Measurements from ENCODE around the gene ZNF41.
"Not testable (repeated sequence)": the region's sequence is repeated elsewhere in the genome, so short reads cannot be mapped to it uniquely, and the experiment has no call there.

ZNF41 gene

GRCh38 chrX:47482512-47483305 is at the start of gene ZNF41:
Gene ZNF41 (minus strand): TSS chrX:47483222. CDS start chrX:47467481, 15,741 bp downstream.
- peak; percentile 79 for DNase-seq

- DNase-seq, result no peak
These were observed 47.0 kb upstream of the ZNF41 start for GRCh38 chrX:47530049-47530448.

- DNase-seq, result no peak
These were observed 46.5 kb upstream of the ZNF41 start for GRCh38 chrX:47529548-47529947.

GRCh38 chrX:47523713-47524166 is 40.7 kb upstream of the ZNF41 start:
- no peak for DNase-seq

- DNase-seq, result peak; percentile 64
These were observed 40.3 kb upstream of the ZNF41 start for GRCh38 chrX:47523297-47523696.

- no peak for DNase-seq
These were observed 35.1 kb upstream of the ZNF41 start for GRCh38 chrX:47518144-47518543.

- no peak for DNase-seq
These were observed 33.1 kb upstream of the ZNF41 start for GRCh38 chrX:47515941-47516665.

GRCh38 chrX:47514533-47515235 is 31.7 kb upstream of the ZNF41 start:
- DNase-seq, result no peak

- not testable (repeated sequence) for DNase-seq
These were observed 30.3 kb upstream of the ZNF41 start for GRCh38 chrX:47513034-47513965.

- not testable (repeated sequence) for DNase-seq
These were observed 29.4 kb upstream of the ZNF41 start for GRCh38 chrX:47512383-47512782.

GRCh38 chrX:47507153-47507867 is 24.3 kb upstream of the ZNF41 start:
- no peak for DNase-seq

GRCh38 chrX:47503151-47503550 is 20.1 kb upstream of the ZNF41 start:
- no peak for DNase-seq

- DNase-seq, result peak; percentile 23
These were observed 19.5 kb upstream of the ZNF41 start for GRCh38 chrX:47502316-47503125.

GRCh38 chrX:47501226-47502074 is 18.4 kb upstream of the ZNF41 start:
- DNase-seq, result no peak

- no peak for DNase-seq
These were observed 17.5 kb upstream of the ZNF41 start for GRCh38 chrX:47500554-47500953.

GRCh38 chrX:47499293-47499692 is 16.3 kb upstream of the ZNF41 start:
- DNase-seq, result no peak

GRCh38 chrX:47498411-47498810 is 15.4 kb upstream of the ZNF41 start:
- no peak for DNase-seq

GRCh38 chrX:47497271-47497888 is 14.4 kb upstream of the ZNF41 start:
- DNase-seq, result peak; percentile 7

- DNase-seq, result not testable (repeated sequence)
These were observed 9.1 kb upstream of the ZNF41 start for GRCh38 chrX:47492133-47492532.

All from NCI-H510A treated with DMSO at 0.1 percent for 48 hours (cell line).